PC-3 (cell line): ENCODE results near the gene CCDC171. TPM values are rescaled to one million over a fixed set of nuclear protein-coding genes. Genes with fewer than 3 reads are reported as not detected.

Experiments used
- ATAC-seq: fragments of 200-7000 bp; cut with Tn5 transposase; 2 replicates; pipeline ENCODE4 v1.9.1; 2020; ENCODE audit warnings: mild to moderate bottlenecking, moderate library complexity
- BruUV-seq: library from RNA; stranded (reverse); fragments of 400-500 nt; replicated peaks from 2 replicates; lab custom pipeline; 2021; lab: Mats Ljungman, UMichigan
- CTCF ChIA-PET: fragments of 300-600 bp; sonication (Branson Sonifier 250); formaldehyde crosslinking; loops from one replicate; lab custom pipeline; 2022; ENCODE audit warnings: antibody characterized with exemption; lab: Charles Lee
- POLR2A ChIA-PET: fragments of 300-600 bp; sonication (Branson Sonifier 250); formaldehyde crosslinking; loops from one replicate; lab custom pipeline; 2022; ENCODE audit warnings: antibody characterized with exemption; ENCODE audit not compliant: unreplicated experiment; lab: Charles Lee
- DNase-seq: peaks from one replicate; pipeline ENCODE4 v3.0.0-alpha.2; 2015
- H2AFZ ChIP-seq: fragments of 300-600 bp; sonication (generic); 2 replicates; pipeline ENCODE4 v1.6.0; 2016; ENCODE audit warnings: antibody characterized with exemption, low read length
- H3F3A ChIP-seq: fragments of 300-600 bp; sonication (generic); one replicate; pipeline ENCODE4 v1.6.0; 2017; ENCODE audit warnings: antibody characterized with exemption, low read length, control low read depth, mild to moderate bottlenecking; ENCODE audit not compliant: unreplicated experiment
- H3K27ac ChIP-seq: fragments of 300-600 bp; sonication (generic); 2 replicates; pipeline ENCODE4 v1.5.1; 2016; ENCODE audit warnings: mild to moderate bottlenecking, low read length
- H3K27me3 ChIP-seq: fragments of 300-600 bp; sonication (generic); 2 replicates; pipeline ENCODE4 v1.6.1; 2016; ENCODE audit warnings: low read length, mixed read lengths
- H3K36me3 ChIP-seq: fragments of 300-600 bp; sonication (generic); 2 replicates; pipeline ENCODE4 v1.6.1; 2016; ENCODE audit warnings: low read depth, mixed run types, low read length, mixed read lengths
- H3K4me1 ChIP-seq: fragments of 300-600 bp; sonication (generic); 2 replicates; pipeline ENCODE4 v1.5.1; 2016; ENCODE audit warnings: low read length; ENCODE audit not compliant: insufficient read depth
- H3K4me2 ChIP-seq: fragments of 300-600 bp; sonication (generic); 2 replicates; pipeline ENCODE4 v1.6.0; 2016; ENCODE audit warnings: low read length
- H3K4me3 ChIP-seq: fragments of 300-600 bp; sonication (generic); 2 replicates; pipeline ENCODE4 v1.5.1; 2016; ENCODE audit warnings: mild to moderate bottlenecking, low read length, mixed read lengths
- H3K79me2 ChIP-seq: fragments of 300-600 bp; sonication (generic); 2 replicates; pipeline ENCODE4 v1.6.1; 2017; ENCODE audit warnings: low read length, mixed read lengths
- H3K9ac ChIP-seq: fragments of 300-600 bp; sonication (generic); 2 replicates; pipeline ENCODE4 v1.6.0; 2016; ENCODE audit warnings: mild to moderate bottlenecking, low read length
- H3K9me2 ChIP-seq: fragments of 300-600 bp; sonication (generic); replicated peaks from 2 replicates; pipeline ENCODE4 v1.6.1; 2016; ENCODE audit warnings: mixed run types, low read length, mixed read lengths
- H3K9me3 ChIP-seq: fragments of 300-600 bp; sonication (generic); 2 replicates; pipeline ENCODE4 v1.6.1; 2016; ENCODE audit warnings: low read length, mixed read lengths
- H4K20me1 ChIP-seq: fragments of 300-600 bp; sonication (generic); 2 replicates; pipeline ENCODE4 v1.6.1; 2016; ENCODE audit warnings: low read length, mixed read lengths
- CTCF ChIP-seq: fragments of 300-600 bp; sonication (generic); conservative IDR thresholded peaks from 2 replicates; pipeline ENCODE4 v1.5.1; 2017; ENCODE audit warnings: antibody characterized with exemption, low read depth, mild to moderate bottlenecking, low read length
- EZH2 ChIP-seq: fragments of 300-600 bp; sonication (generic); IDR thresholded peaks from one replicate; pipeline ENCODE4 v1.6.1; 2017; ENCODE audit warnings: antibody characterized with exemption, mild to moderate bottlenecking, low read length; ENCODE audit not compliant: unreplicated experiment
- EZH2phosphoT487 ChIP-seq: fragments of 300-600 bp; sonication (generic); IDR thresholded peaks from 2 replicates; pipeline ENCODE4 v1.6.1; 2018; ENCODE audit warnings: mild to moderate bottlenecking, antibody characterized with exemption, low read length, borderline replicate concordance
- intact Hi-C: fragments of 100-400 bp; cut with micrococcal nuclease; formaldehyde crosslinking; loops from 2 replicates; pipeline ENCODE4 v1.9.0; 2023
- total RNA-seq: library from RNA; depleted of rRNA; stranded (reverse); fragments of >200 nt; gene quantifications from 2 replicates; pipeline ENCODE4 v1.2.3, GENCODE V29; 2014

The CCDC171 gene
- total RNA-seq, 1 experiment from 2014 or later: 2.7 TPM

GRCh38 chr9:16000811-16001210 is 448.0 kb downstream of the CCDC171 start:
- H3K27me3 ChIP-seq: no peaks in the 10 kb centered on the region
- ChIA-PET POLR2A (no interaction called here), CTCF (no interaction called here)
- peak overlapping the region; percentile 75 for H3K9ac ChIP-seq
- peaks cover 7% of the 10 kb centered on the region for H3F3A ChIP-seq
- H3K27ac ChIP-seq: peak overlapping the region; percentile 97
- H3K4me1 ChIP-seq: peaks cover 28% of the 10 kb centered on the region
- H3K4me2 ChIP-seq: no peak overlapping the region
- no TSS peak for BruUV-seq
- no peak overlapping the region for H2AFZ ChIP-seq
- TF ChIP-seq EZH2 (no peak), EZH2phosphoT487 (no peak), CTCF (no peak)
- intact Hi-C loops: no loop called here
- no peaks in the 10 kb centered on the region for H3K9me2 ChIP-seq
- no peaks in the 10 kb centered on the region for H3K36me3 ChIP-seq
- ATAC-seq: no peak
- DNase-seq: no peak
- H3K9me3 ChIP-seq: no peaks in the 10 kb centered on the region
- no peaks in the 10 kb centered on the region for H3K79me2 ChIP-seq
- H4K20me1 ChIP-seq: no peaks in the 10 kb centered on the region
- no peak overlapping the region for H3K4me3 ChIP-seq

GRCh38 chr9:16001856-16002255 is 449.0 kb downstream of the CCDC171 start:
- BruUV-seq: no TSS peak
- ATAC-seq: no peak
- CTCF ChIA-PET: no interaction called here

GRCh38 chr9:16002816-16003215 is 450.0 kb downstream of the CCDC171 start:
- Histone ChIP-seq H3K9me3 (no peaks in the 10 kb centered on the region), H3K27me3 (no peaks in the 10 kb centered on the region), H3K27ac (peak overlapping the region; percentile 46), H3K4me1 (peaks cover 28% of the 10 kb centered on the region), H3K9me2 (no peaks in the 10 kb centered on the region), H2AFZ (no peak overlapping the region), H3K36me3 (no peaks in the 10 kb centered on the region), H3F3A (peaks cover 7% of the 10 kb centered on the region), H3K4me3 (no peak overlapping the region), H3K9ac (no peak overlapping the region), H3K4me2 (no peak overlapping the region), H3K79me2 (no peaks in the 10 kb centered on the region), H4K20me1 (no peaks in the 10 kb centered on the region)
- peak; percentile 47 for DNase-seq
- no peak for ATAC-seq
- no TSS peak for BruUV-seq
- ChIA-PET POLR2A (no interaction called here), CTCF (no interaction called here)
- TF ChIP-seq EZH2 (no peak), EZH2phosphoT487 (no peak), CTCF (no peak)
- intact Hi-C loops: no loop called here

More at GRCh38 chr9:16001856-16002255, 449.0 kb downstream of the CCDC171 start:
- Histone ChIP-seq H3K4me2 (no peak overlapping the region), H3K27ac (no peak overlapping the region), H3K9me2 (no peaks in the 10 kb centered on the region), H3K36me3 (no peaks in the 10 kb centered on the region), H3F3A (peaks cover 7% of the 10 kb centered on the region), H3K27me3 (no peaks in the 10 kb centered on the region), H2AFZ (no peak overlapping the region), H3K9ac (no peak overlapping the region), H4K20me1 (no peaks in the 10 kb centered on the region), H3K4me1 (peaks cover 28% of the 10 kb centered on the region), H3K79me2 (no peaks in the 10 kb centered on the region), H3K9me3 (no peaks in the 10 kb centered on the region), H3K4me3 (no peak overlapping the region)
- intact Hi-C loops: no loop called here
- DNase-seq: no peak
- POLR2A ChIA-PET: no interaction called here
- TF ChIP-seq CTCF: no peak
- TF ChIP-seq EZH2phosphoT487: no peak
- no peak for TF ChIP-seq EZH2
